ENCODE measurements around the gene TTC4.

TTC4 gene

DNA sequence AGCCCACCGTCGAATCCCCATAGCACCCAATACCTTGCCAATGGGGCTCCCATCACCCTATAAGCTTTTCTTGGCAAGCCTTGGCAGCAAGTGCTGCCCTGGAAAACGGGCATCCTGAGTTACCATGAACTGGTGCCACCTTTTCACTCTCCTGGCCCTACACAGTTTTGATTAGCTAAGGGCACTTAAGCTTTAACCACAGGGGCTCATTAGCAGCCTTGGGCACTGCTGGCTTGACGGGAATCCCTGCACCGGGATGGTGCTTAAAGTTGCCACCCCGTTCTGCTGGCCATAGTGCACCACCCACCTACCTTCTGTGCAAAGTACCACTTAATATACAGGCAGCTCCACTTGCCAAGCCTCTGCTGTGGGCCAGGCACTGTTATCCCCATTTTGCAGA is 34.9 kb downstream of the TTC4 start:
- no peak overlapping the region for H3K9ac ChIP-seq (ENCODE audit: low read depth, low read length)
- peaks cover 14% of the 10 kb centered on the region for H3K4me1 ChIP-seq (ENCODE audit: control insufficient read depth, insufficient read depth, low read length)
- no peak overlapping the region for H3K27ac ChIP-seq (ENCODE audit: low read depth, low read length)
- H3K27me3 ChIP-seq (ENCODE audit: control insufficient read depth, insufficient read depth, low read length) = no peaks in the 10 kb centered on the region
- no peak overlapping the region for H3K4me3 ChIP-seq (ENCODE audit: low read depth, low read length)
- no peaks in the 10 kb centered on the region for H3K9me3 ChIP-seq (ENCODE audit: control insufficient read depth, insufficient read depth, low read length)
- H3K36me3 ChIP-seq (ENCODE audit: control insufficient read depth, insufficient read depth, low read length) = no peaks in the 10 kb centered on the region

DNA sequence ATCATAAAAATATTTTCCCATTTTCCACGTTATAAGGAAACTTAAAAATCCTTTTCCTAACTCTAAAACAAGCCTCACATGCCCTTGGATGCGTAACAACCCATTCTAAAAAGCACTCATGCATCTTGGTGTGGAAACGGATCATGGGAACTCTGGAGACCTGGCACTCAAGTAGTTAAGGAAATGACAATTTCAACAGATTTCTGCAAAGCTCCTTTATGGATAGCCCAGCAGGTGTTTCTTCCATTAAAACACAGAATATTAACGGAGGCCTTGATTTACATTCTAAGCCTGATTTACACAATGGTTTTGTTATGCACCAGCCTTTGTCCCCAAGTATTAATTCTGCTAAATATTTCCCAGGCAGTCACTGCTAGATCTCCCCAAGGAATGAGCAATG is 35.8 kb downstream of the TTC4 start:
- H3K9ac ChIP-seq (ENCODE audit: low read depth, low read length) = no peak overlapping the region

DNA sequence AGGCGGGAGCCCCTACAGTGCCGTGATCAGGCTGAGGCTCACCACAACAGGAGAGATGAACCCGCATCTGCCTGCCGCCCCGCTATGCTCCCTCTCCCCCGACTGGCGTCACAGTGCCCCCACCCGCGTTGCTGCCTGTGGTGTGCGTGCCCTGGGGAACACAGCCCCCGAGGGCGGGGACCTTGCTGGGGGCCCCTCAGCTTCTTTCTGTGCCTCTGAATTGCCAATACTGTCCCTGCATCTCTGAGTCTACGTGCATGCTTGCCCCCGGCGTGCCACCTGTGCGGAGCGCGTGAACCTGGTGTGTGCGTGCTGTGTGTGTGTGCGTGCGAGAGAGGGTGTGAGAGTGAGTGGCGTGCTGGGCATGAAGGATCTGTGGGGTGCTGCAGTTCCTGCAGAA is 38.4 kb downstream of the TTC4 start:
- Histone ChIP-seq H3K9me3 (ENCODE audit: control insufficient read depth, insufficient read depth, low read length) (no peaks in the 10 kb centered on the region), H3K27ac (ENCODE audit: low read depth, low read length) (no peak overlapping the region), H3K27me3 (ENCODE audit: control insufficient read depth, insufficient read depth, low read length) (no peaks in the 10 kb centered on the region), H3K36me3 (ENCODE audit: control insufficient read depth, insufficient read depth, low read length) (peaks cover 28% of the 10 kb centered on the region), H3K4me1 (ENCODE audit: control insufficient read depth, insufficient read depth, low read length) (peaks cover 14% of the 10 kb centered on the region), H3K9ac (ENCODE audit: low read depth, low read length) (no peak overlapping the region), H3K4me3 (ENCODE audit: low read depth, low read length) (no peak overlapping the region)

More for the DNA sequence above, 35.8 kb downstream of the TTC4 start:
- Histone ChIP-seq H3K9me3 (ENCODE audit: control insufficient read depth, insufficient read depth, low read length) (no peaks in the 10 kb centered on the region), H3K27me3 (ENCODE audit: control insufficient read depth, insufficient read depth, low read length) (no peaks in the 10 kb centered on the region), H3K4me1 (ENCODE audit: control insufficient read depth, insufficient read depth, low read length) (peaks cover 14% of the 10 kb centered on the region), H3K4me3 (ENCODE audit: low read depth, low read length) (no peak overlapping the region), H3K36me3 (ENCODE audit: control insufficient read depth, insufficient read depth, low read length) (peaks cover 5% of the 10 kb centered on the region), H3K27ac (ENCODE audit: low read depth, low read length) (no peak overlapping the region)

DNA sequence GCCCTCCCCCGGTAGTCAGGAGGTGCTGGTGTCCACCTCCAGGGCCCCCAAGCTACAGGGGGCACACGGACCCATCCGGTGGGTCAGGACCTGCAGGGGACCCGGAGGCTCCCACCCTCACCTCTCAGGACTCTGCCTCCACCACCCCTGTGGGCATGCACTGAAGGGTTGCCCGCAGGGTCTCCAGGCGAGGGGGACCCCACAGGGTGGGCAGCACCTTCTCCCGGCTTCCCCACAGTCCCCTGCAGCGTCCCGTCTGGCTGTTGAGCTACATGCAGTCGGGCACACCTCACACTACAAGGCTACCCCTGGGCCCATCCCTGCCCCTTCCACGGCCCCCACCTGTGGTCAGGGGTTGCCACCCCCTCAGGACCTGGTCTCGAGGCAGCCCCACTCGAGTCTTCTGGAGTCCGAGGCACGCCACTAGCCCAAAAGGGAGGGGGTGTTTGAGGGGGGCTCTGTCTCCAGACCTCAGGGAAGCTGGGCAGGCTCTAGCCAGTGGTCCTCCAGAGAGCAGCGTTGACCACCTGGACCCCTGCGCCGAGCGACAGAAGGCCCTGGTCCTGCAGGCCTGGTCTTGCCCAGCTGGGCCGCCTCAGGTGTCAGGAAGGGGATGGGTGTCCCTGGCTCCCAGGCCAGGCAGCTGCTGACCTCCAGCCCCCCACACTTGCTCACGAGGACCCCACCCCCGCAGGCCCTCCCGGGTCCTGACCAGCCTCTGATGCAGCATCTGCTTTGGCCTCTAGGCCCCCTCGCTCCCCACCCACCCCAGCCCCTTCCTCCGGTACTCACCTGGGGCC is 39.0 kb downstream of the TTC4 start:
- Histone ChIP-seq H3K27ac (ENCODE audit: low read depth, low read length) (no peak overlapping the region), H3K9me3 (ENCODE audit: control insufficient read depth, insufficient read depth, low read length) (no peaks in the 10 kb centered on the region), H3K4me1 (ENCODE audit: control insufficient read depth, insufficient read depth, low read length) (peaks cover 14% of the 10 kb centered on the region), H3K9ac (ENCODE audit: low read depth, low read length) (no peak overlapping the region), H3K27me3 (ENCODE audit: control insufficient read depth, insufficient read depth, low read length) (no peaks in the 10 kb centered on the region), H3K36me3 (ENCODE audit: control insufficient read depth, insufficient read depth, low read length) (peaks cover 28% of the 10 kb centered on the region), H3K4me3 (ENCODE audit: low read depth, low read length) (no peak overlapping the region)

DNA sequence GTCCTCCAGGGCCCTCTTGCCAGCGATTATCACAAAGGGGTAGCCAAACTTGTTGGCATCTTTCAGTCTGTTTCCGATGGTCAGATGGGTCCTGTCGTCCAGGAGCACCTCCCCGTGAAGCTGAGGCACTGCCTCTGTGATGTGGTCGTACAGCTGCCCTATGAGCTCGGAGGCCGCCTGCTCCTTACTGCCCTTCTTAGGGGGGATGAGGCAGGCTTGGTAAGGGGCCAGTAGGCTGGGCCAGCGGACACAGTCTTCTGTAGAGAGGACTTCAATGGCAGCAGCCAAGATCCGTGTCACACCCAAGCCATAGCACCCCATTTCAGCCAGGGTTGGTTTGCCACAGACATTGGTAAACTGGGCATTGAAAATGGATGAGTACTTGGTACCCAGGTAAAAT is 42.2 kb downstream of the TTC4 start:
- Histone ChIP-seq H3K27ac (ENCODE audit: low read depth, low read length) (no peak overlapping the region), H3K27me3 (ENCODE audit: control insufficient read depth, insufficient read depth, low read length) (no peaks in the 10 kb centered on the region), H3K9me3 (ENCODE audit: control insufficient read depth, insufficient read depth, low read length) (no peaks in the 10 kb centered on the region), H3K36me3 (ENCODE audit: control insufficient read depth, insufficient read depth, low read length) (peaks cover 28% of the 10 kb centered on the region), H3K9ac (ENCODE audit: low read depth, low read length) (no peak overlapping the region), H3K4me1 (ENCODE audit: control insufficient read depth, insufficient read depth, low read length) (no peaks in the 10 kb centered on the region), H3K4me3 (ENCODE audit: low read depth, low read length) (no peak overlapping the region)

DNA sequence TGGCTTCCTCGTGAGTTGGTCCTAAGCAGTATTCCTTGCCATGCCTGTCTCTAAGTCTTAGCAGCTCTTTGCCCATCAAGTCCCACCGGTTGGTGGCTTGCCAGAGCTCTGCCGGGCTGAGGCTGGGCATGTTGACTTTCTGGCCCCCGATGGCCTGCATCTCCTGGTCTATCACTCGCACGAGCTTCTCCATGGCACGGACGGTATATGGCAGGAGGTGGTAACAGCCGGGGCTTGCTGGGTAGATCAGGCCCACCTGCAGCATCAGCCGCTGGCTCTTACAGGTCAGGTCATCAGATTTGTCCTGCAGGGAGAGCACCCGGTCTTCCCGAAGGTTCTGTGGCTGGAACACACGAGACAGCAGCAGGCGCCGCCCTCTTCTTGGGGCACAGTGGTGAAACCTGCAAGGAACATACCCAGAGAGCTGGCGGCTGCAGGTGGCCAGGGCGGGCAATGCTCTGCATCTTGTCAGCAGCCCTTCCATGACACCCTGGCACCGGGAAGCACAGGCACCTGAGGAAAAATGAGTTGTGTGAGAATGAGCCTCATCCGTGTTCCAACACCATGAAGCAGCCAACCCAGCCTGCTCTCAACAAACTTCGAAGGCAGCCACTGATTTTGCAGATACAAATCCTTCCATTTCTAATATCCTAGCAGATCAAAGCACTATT is 43.2 kb downstream of the TTC4 start:
- Histone ChIP-seq H3K4me3 (ENCODE audit: low read depth, low read length) (no peak overlapping the region), H3K4me1 (ENCODE audit: control insufficient read depth, insufficient read depth, low read length) (no peaks in the 10 kb centered on the region), H3K9me3 (ENCODE audit: control insufficient read depth, insufficient read depth, low read length) (no peaks in the 10 kb centered on the region), H3K27me3 (ENCODE audit: control insufficient read depth, insufficient read depth, low read length) (no peaks in the 10 kb centered on the region), H3K36me3 (ENCODE audit: control insufficient read depth, insufficient read depth, low read length) (peaks cover 28% of the 10 kb centered on the region), H3K9ac (ENCODE audit: low read depth, low read length) (no peak overlapping the region), H3K27ac (ENCODE audit: low read depth, low read length) (no peak overlapping the region)

DNA sequence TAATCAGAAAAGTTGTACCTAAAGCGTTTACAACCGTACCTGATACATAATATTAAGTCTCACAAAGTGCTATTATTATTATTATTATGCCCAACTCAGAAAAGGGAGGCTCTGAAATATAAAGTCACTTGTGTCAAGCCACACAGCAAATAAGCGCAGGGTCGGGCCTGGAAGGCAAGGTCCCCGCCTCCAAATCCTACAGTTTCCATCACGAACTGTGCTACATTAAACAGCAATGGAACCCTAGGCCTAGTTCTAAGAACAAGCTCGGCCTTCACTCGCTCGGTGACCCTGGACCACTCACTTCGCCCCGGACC is 48.1 kb downstream of the TTC4 start:
- H3K27me3 ChIP-seq (ENCODE audit: control insufficient read depth, insufficient read depth, low read length) = no peaks in the 10 kb centered on the region
- H3K36me3 ChIP-seq (ENCODE audit: control insufficient read depth, insufficient read depth, low read length) = peaks cover 2% of the 10 kb centered on the region
- no peaks in the 10 kb centered on the region for H3K9me3 ChIP-seq (ENCODE audit: control insufficient read depth, insufficient read depth, low read length)
- peaks cover 2% of the 10 kb centered on the region; the same call in 1 of the 2 replicates for H3K4me1 ChIP-seq (ENCODE audit: control insufficient read depth, insufficient read depth, low read length)
- H3K27ac ChIP-seq (ENCODE audit: low read depth, low read length) = peak overlapping the region; percentile 65
- peak overlapping the region; percentile 93 for H3K4me3 ChIP-seq (ENCODE audit: low read depth, low read length)
- peak overlapping the region; percentile 86 for H3K9ac ChIP-seq (ENCODE audit: low read depth, low read length)

DNA sequence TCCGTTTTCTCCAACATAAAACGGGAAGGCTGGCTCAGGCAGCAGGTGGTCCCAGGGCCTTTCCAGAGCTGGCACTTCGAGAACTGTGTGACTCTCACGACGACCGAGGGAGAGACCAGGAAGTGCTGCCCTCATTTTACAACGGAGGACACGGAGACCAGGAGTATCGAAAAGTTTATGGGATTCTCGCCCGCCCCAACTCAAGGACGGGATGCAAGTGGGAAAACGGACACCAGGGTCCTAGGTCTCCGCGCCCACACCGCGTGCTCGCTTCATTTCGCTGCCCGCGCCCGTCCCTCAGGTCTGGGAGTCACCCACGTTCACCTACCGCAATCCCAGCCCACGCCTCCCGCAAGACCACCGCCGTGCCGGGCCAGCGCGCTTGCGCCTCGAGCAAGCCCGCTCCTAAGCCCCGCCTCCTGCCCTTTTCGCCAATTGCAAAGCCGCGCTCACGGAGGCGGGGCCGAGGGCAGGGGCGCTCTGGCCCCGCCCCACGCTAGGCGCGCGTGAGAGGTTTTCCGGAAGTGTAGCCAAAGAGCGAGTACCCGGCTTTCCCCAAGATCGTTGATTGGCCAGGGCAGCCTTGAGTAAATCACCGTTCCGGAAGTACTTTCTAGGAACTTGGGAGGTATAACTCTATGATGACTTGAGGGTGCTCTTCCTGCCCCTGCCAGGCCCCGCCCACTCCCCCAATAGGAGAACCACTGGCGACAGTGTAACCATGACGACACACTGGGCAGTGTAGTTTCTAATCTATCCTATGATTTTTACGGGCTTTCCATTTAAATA is 48.7 kb downstream of the TTC4 start, which contains the start of gene PARS2:
Gene PARS2 (minus strand): TSS at position 391 of the 789 bp plus-strand sequence. CDS start 5,362 bp downstream, outside the sequence.
- Histone ChIP-seq H3K27me3 (ENCODE audit: control insufficient read depth, insufficient read depth, low read length) (no peaks in the 10 kb centered on the region), H3K4me3 (ENCODE audit: low read depth, low read length) (peak within 1 kb of the TSS; percentile 93), H3K9me3 (ENCODE audit: control insufficient read depth, insufficient read depth, low read length) (no peaks in the 10 kb centered on the region), H3K4me1 (ENCODE audit: control insufficient read depth, insufficient read depth, low read length) (peaks cover 2% of the 10 kb centered on the region; the same call in 1 of the 2 replicates), H3K36me3 (ENCODE audit: control insufficient read depth, insufficient read depth, low read length) (no peaks in the 10 kb centered on the region), H3K9ac (ENCODE audit: low read depth, low read length) (peak within 1 kb of the TSS; percentile 86), H3K27ac (ENCODE audit: low read depth, low read length) (peak within 1 kb of the TSS; percentile 65)

DNA sequence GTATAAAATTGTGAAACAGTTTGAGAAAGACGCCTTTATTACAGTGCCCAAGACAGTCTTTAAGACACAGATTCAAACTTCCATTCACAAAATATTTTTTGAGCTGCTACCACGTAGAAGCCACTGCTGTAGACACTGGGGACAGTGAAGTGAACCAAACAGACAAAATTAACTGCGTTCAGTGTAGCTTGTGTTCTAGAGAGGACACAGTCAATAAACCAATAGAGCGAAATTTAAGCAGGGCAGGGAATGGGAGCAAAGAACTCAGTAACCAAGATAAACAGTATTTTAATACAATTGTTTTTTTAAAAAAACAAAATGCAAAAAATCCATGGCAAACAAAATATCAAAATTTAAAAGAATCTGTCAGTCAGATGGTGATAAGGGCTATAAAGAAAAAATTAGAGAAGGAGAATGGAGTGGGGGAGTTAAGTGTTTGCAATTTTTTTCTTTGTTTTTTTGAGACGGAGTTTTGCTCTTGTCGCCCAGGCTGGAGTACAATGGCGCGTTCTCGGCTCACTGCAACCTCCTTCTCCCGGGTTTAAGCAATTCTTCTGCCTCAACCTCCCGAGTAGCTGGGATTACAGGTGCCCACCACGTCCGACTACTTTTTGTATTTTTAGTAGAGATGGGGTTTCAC is 49.4 kb downstream of the TTC4 start:
- no peaks in the 10 kb centered on the region for H3K27me3 ChIP-seq (ENCODE audit: control insufficient read depth, insufficient read depth, low read length)
- H3K9ac ChIP-seq (ENCODE audit: low read depth, low read length) = no peak overlapping the region
- peak overlapping the region; percentile 93 for H3K4me3 ChIP-seq (ENCODE audit: low read depth, low read length)
- peaks cover 2% of the 10 kb centered on the region; the same call in 1 of the 2 replicates for H3K4me1 ChIP-seq (ENCODE audit: control insufficient read depth, insufficient read depth, low read length)
- H3K9me3 ChIP-seq (ENCODE audit: control insufficient read depth, insufficient read depth, low read length) = no peaks in the 10 kb centered on the region
- no peaks in the 10 kb centered on the region for H3K36me3 ChIP-seq (ENCODE audit: control insufficient read depth, insufficient read depth, low read length)
- H3K27ac ChIP-seq (ENCODE audit: low read depth, low read length) = no peak overlapping the region

DNA sequence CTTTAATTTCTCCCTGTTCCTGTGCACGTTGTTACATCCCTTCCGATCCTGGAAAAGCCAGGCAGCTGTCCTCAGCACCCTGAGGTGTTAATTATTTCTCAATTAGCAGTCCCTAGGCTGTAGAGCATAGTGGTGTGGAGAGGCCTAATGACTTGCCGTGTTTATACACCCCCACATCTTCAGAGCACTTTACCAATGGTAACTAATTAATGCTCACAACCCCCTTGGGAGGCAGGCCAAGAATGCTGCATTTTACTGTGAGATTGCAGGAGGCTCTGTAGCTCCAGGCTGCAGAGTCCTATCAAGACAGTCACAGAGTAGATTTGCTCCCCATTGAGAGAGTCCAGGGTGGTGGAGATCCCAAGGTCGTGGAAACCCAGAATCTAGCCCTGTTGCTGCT is 51.1 kb downstream of the TTC4 start:
- Histone ChIP-seq H3K4me3 (ENCODE audit: low read depth, low read length) (no peak overlapping the region), H3K27ac (ENCODE audit: low read depth, low read length) (no peak overlapping the region), H3K4me1 (ENCODE audit: control insufficient read depth, insufficient read depth, low read length) (peaks cover 2% of the 10 kb centered on the region; the same call in 1 of the 2 replicates), H3K27me3 (ENCODE audit: control insufficient read depth, insufficient read depth, low read length) (no peaks in the 10 kb centered on the region), H3K9me3 (ENCODE audit: control insufficient read depth, insufficient read depth, low read length) (no peaks in the 10 kb centered on the region), H3K9ac (ENCODE audit: low read depth, low read length) (no peak overlapping the region), H3K36me3 (ENCODE audit: control insufficient read depth, insufficient read depth, low read length) (no peaks in the 10 kb centered on the region)

Measured in HUES48 (cell line).